Nephron progenitor cell (in vitro differentiated cells): ENCODE measurements around the gene KATNAL1.

Experiments used
- DNase-seq: peaks from one replicate; pipeline ENCODE4 v3.0.0; 2021
- H3K27ac Mint-ChIP-seq: 2 replicates; pipeline ENCODE4 v1.8.0; 2021; ENCODE audit warnings: mild to moderate bottlenecking, moderate library complexity, mixed read lengths
- H3K27me3 Mint-ChIP-seq: 2 replicates; pipeline ENCODE4 v1.8.0; 2021; ENCODE audit warnings: mild to moderate bottlenecking, low read depth, mixed read lengths; ENCODE audit not compliant: poor library complexity
- H3K36me3 Mint-ChIP-seq: 2 replicates; pipeline ENCODE4 v1.8.0; 2021; ENCODE audit warnings: low read depth, mixed read lengths
- H3K4me1 Mint-ChIP-seq: 2 replicates; pipeline ENCODE4 v1.8.0; 2021; ENCODE audit warnings: mixed read lengths
- H3K4me3 Mint-ChIP-seq: 2 replicates; pipeline ENCODE4 v1.8.0; 2021; ENCODE audit warnings: mild to moderate bottlenecking, moderate library complexity, mixed read lengths
- H3K9me3 Mint-ChIP-seq: 2 replicates; pipeline ENCODE4 v1.8.0; 2021; ENCODE audit warnings: mild to moderate bottlenecking, moderate library complexity, mixed read lengths
- TF ChIP-seq, protein P1 (sequence below): fragments of 200-600 bp; sonication (generic); IDR thresholded peaks from 2 replicates; pipeline ENCODE4 v1.5.0; 2021; ENCODE audit warnings: antibody characterized with exemption

The KATNAL1 gene

DNA sequence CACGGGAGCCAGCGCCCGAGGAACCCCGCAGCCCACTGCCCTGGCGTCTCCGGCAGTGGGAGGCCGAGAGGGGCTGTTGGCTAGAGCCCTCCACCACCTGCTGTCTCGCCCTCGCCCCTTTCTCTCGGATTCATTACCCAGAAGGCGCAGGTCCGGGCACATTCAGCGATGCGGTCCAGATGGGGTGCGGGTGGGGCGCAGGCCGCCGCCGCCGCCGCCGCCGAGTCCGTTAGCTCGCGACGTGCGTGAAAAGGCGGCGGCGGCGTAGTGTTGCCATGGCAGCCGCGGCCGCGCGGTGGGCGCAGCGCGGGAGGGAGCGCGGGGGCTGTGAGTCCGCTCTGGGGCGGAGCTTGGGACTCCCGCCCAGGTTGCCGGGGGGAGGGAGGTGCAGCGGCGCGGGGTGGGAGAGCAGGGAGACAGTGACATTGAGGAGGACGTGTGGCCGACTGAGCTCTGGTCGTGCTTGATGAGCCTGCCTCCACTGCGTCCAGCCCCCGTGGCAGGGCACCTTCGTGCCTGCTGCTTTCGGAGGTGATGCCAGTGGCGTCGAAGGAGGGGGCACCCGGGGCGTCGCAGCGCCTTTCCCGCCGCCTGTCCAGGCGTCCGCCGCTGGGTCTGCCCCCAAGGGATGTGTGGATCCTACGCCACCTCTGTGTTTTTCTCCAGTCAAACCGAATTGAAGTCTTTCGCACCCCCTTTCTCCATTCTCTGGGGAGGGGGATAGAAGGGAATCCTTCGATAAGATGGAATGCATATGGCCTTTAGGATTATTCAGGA, at the start of gene KATNAL1:
Gene KATNAL1, minus strand, starts transcription at position 358 of the 777 bp plus-strand sequence. CDS start 23,774 bp downstream, outside the sequence.
- H3K4me1 Mint-ChIP-seq, result peaks cover 47% of the 10 kb centered on the region

DNA sequence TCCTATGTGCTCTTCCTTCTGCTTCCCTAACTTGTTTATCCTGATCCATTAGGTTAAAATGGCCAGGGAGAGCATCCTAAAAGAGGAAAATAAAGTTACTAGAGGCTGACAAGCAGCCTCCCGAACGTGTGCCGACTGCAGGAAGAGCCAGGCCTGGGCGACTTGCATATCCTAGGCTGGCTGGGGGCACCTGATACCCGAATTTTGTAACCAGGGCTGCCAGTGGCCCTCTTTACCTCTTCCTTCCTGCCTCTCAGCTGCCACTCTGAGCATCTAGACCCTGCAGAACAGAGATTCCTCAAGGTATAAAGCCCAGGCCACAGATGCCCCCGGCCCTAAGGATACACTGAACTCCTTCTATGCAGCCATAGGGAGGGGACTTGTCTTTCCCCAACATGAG, 48.5 kb upstream of the KATNAL1 start:
- no peak for DNase-seq
- TF ChIP-seq, protein P1, sequence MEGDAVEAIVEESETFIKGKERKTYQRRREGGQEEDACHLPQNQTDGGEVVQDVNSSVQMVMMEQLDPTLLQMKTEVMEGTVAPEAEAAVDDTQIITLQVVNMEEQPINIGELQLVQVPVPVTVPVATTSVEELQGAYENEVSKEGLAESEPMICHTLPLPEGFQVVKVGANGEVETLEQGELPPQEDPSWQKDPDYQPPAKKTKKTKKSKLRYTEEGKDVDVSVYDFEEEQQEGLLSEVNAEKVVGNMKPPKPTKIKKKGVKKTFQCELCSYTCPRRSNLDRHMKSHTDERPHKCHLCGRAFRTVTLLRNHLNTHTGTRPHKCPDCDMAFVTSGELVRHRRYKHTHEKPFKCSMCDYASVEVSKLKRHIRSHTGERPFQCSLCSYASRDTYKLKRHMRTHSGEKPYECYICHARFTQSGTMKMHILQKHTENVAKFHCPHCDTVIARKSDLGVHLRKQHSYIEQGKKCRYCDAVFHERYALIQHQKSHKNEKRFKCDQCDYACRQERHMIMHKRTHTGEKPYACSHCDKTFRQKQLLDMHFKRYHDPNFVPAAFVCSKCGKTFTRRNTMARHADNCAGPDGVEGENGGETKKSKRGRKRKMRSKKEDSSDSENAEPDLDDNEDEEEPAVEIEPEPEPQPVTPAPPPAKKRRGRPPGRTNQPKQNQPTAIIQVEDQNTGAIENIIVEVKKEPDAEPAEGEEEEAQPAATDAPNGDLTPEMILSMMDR, result no peak
- peaks cover 8% of the 10 kb centered on the region for H3K27me3 Mint-ChIP-seq
- H3K9me3 Mint-ChIP-seq, result peaks cover 23% of the 10 kb centered on the region
- no peak overlapping the region for H3K27ac Mint-ChIP-seq
- H3K36me3 Mint-ChIP-seq, result peaks cover 16% of the 10 kb centered on the region
- H3K4me1 Mint-ChIP-seq, result peaks cover 28% of the 10 kb centered on the region
- H3K4me3 Mint-ChIP-seq, result no peak overlapping the region

More for the DNA sequence above, at the start of gene KATNAL1:
- H3K9me3 Mint-ChIP-seq, result no peaks in the 10 kb centered on the region
- peaks cover 6% of the 10 kb centered on the region for H3K27me3 Mint-ChIP-seq
- peak; percentile 84 for DNase-seq
- TF ChIP-seq, protein P1, result no peak
- H3K36me3 Mint-ChIP-seq, result no peaks in the 10 kb centered on the region
- H3K4me3 Mint-ChIP-seq, result peak within 1 kb of the TSS; percentile 91
- H3K27ac Mint-ChIP-seq, result no peak within 1 kb of the TSS

DNA sequence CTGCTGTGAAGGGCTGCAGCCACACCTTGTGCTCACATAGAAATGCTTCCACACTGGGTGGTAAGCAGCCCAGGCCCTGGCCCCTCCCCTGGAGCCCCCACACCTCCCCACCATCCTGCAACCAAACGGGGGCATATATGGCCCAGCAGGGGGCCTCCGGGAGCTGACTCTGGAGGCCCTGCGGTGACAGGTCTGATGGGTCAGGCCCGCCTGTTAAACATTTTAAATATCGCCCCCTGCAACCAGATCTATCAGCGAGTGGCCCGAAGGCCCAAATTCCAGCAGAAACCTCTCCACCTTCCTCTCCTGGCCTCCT, 48.0 kb upstream of the KATNAL1 start:
- Mint-ChIP-seq H3K36me3 (peaks cover 16% of the 10 kb centered on the region), H3K4me3 (no peak overlapping the region), H3K27me3 (peaks cover 5% of the 10 kb centered on the region), H3K27ac (no peak overlapping the region), H3K9me3 (peaks cover 23% of the 10 kb centered on the region), H3K4me1 (peaks cover 28% of the 10 kb centered on the region)
- peak; percentile 61 for DNase-seq
- TF ChIP-seq, protein P1, result peak; percentile 47

DNA sequence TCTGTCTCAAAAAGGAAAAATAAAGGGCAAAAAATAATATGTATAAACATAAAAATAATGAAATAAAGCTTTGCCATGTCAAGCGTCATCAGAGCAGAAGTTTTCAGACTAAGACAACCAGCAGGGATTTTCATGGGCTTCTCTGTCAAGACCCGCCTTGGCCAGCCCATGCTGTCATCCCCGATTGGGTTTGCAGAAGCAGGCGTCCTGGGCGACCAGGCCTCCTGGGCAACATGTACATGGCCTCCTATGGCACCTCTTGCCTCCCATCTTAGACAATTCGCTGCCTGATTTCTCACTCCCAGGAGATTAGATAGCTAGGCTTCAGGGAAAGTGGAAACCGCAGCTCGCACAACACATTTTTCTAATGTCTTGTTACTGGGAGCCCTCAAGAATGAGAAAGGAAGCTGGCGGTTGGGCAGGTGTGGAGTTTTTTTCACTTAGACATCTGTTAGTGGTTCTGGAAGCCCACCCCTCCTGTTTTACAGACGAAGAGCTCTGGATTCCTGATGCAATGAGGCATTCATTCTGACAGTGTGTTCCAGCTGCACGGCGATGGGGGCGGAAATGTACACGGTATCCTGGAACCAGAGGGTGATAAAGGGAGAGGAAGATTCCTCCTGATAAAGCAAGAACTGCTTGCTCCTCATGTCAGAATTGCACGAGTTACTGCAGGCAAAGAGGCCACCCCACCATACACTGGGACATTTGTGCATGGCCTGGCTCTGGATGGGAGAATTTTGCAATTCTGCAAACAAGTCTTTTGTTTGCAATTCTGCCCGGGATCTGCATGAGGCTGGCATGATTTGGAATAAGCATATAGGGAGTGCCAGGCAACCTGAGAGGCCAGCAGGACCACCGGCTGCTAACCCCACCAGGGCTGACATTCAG, 47.4 kb upstream of the KATNAL1 start:
- Mint-ChIP-seq H3K9me3 (peaks cover 23% of the 10 kb centered on the region), H3K27me3 (peaks cover 5% of the 10 kb centered on the region), H3K27ac (peak overlapping the region; percentile 48), H3K36me3 (peaks cover 16% of the 10 kb centered on the region), H3K4me1 (peaks cover 28% of the 10 kb centered on the region), H3K4me3 (peak overlapping the region; percentile 37)
- TF ChIP-seq, protein P1, result no peak
- DNase-seq, result no peak

DNA sequence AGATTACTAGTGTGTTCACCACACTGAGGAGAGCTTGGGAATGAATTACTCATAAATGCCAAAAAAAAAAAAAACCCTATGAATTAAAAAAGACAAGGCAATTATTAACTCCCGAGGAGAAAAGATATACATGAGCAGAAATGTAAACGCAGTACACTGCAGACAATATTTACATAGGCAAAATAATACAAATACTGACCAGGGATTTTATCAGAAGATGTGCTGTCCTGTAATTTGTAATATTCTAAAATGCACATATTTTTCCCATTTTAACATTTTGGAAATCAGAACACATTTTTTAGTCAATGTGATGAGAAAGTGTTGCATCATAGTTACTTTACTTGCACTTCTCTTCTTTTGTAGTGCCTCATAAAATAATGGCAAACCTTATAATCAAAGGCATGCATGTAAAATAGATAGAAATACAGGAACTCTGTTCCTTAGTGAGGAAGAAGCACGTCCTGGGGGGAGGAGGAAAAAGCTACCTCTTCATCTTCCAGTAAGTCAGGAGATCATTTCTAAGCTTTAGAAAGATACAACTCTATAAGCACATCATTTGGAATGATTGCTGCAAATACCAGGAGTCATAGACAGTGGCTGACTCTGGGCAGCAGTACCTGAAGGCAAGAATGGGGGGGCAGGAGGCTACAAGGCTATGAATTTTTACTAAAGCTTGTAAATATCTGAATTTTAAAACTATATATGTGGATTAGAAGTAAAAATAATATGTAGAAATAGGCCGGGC, 46.3 kb upstream of the KATNAL1 start:
- H3K4me3 Mint-ChIP-seq, result no peak overlapping the region
- H3K27ac Mint-ChIP-seq, result no peak overlapping the region
- peaks cover 28% of the 10 kb centered on the region for H3K4me1 Mint-ChIP-seq
- H3K27me3 Mint-ChIP-seq, result peaks cover 5% of the 10 kb centered on the region
- DNase-seq, result no peak
- TF ChIP-seq, protein P1, result no peak
- peaks cover 16% of the 10 kb centered on the region for H3K36me3 Mint-ChIP-seq
- H3K9me3 Mint-ChIP-seq, result peaks cover 23% of the 10 kb centered on the region
